CD4-positive, alpha-beta memory T cell (primary cell): ENCODE measurements around the gene PROK2. TPM values are rescaled to one million over a fixed set of nuclear protein-coding genes. Genes with fewer than 3 reads are reported as not detected.

Experiments
- CTCF ChIA-PET: fragments of 350-600 bp; sonication (Branson Sonifier 250); formaldehyde crosslinking; loops from one replicate; lab custom pipeline; 2021; ENCODE audit warnings: inconsistent platforms; ENCODE audit not compliant: partially characterized antibody; lab: Charles Lee
- POLR2A ChIA-PET: fragments of 350-600 bp; sonication (Branson Sonifier 250); formaldehyde crosslinking; loops from one replicate; lab custom pipeline; 2021; ENCODE audit not compliant: partially characterized antibody; lab: Charles Lee
- DNase-seq, 5 donors: peaks; one replicate each; pipeline versions ENCODE4 v3.0.0 to v3.0.0-alpha.2; 2020 to 2022; ENCODE audit warnings: mixed read lengths in 1 of 5
- H3K27ac ChIP-seq: one replicate; pipeline ENCODE4 v1.7.0; 2013; ENCODE audit warnings: low read depth, low read length
- H3K27me3 ChIP-seq: 2 replicates; pipeline ENCODE4 v1.7.0; 2013; ENCODE audit warnings: mild to moderate bottlenecking, low read length, moderate library complexity; ENCODE audit not compliant: insufficient read depth
- H3K36me3 ChIP-seq: 2 replicates; pipeline ENCODE4 v1.7.0; 2013; ENCODE audit warnings: mild to moderate bottlenecking, low read length, moderate library complexity; ENCODE audit not compliant: insufficient read depth
- H3K4me1 ChIP-seq: 2 replicates; pipeline ENCODE4 v1.7.0; 2013; ENCODE audit warnings: mild to moderate bottlenecking, low read length, moderate library complexity; ENCODE audit not compliant: insufficient read depth
- H3K4me3 ChIP-seq, 2 donors: one replicate each; pipeline ENCODE4 v1.7.0; 2013; ENCODE audit warnings: low read length in 2 of 2, mild to moderate bottlenecking in 1 of 2
- H3K9me3 ChIP-seq, 2 donors: one replicate each; pipeline ENCODE4 v1.7.0; 2013; ENCODE audit warnings: low read length in 2 of 2, control low read depth in 1 of 2; ENCODE audit not compliant: control insufficient read depth in 1 of 2
- H3K27ac Mint-ChIP-seq, 7 donors: one replicate each; pipeline ENCODE4 v1.8.0; 2020 to 2021; ENCODE audit warnings: mixed read lengths in 7 of 7, mild to moderate bottlenecking in 6 of 7, inconsistent platforms in 3 of 7, moderate library complexity in 3 of 7
- H3K27me3 Mint-ChIP-seq, 2 donors: one replicate each; pipeline ENCODE4 v1.8.0; 2020 to 2021; ENCODE audit warnings: mixed read lengths in 2 of 2
- H3K36me3 Mint-ChIP-seq, 2 donors: one replicate each; pipeline ENCODE4 v1.8.0; 2020 to 2021; ENCODE audit warnings: mixed read lengths in 2 of 2, inconsistent platforms in 1 of 2, mild to moderate bottlenecking in 1 of 2
- H3K4me1 Mint-ChIP-seq, 4 donors: one replicate each; pipeline ENCODE4 v1.8.0; 2020 to 2021; ENCODE audit warnings: mixed read lengths in 4 of 4, mild to moderate bottlenecking in 1 of 4
- H3K4me3 Mint-ChIP-seq, 8 donors: one replicate each; pipeline ENCODE4 v1.8.0; 2020 to 2021; ENCODE audit warnings: mixed read lengths in 8 of 8, mild to moderate bottlenecking in 7 of 8, moderate library complexity in 6 of 8, inconsistent platforms in 3 of 8
- H3K9me3 Mint-ChIP-seq, 8 donors: one replicate each; pipeline ENCODE4 v1.8.0; 2020 to 2021; ENCODE audit warnings: mixed read lengths in 8 of 8, mild to moderate bottlenecking in 5 of 8, inconsistent platforms in 3 of 8, moderate library complexity in 1 of 8
- intact Hi-C: fragments of 100-400 bp; cut with micrococcal nuclease; formaldehyde crosslinking; loops from one replicate; pipeline ENCODE4 v1.15.1; 2023
- polyA plus RNA-seq, 2 donors: library from polyadenylated mRNA; unstranded; fragments of 300-500 nt; fragmentation: Illumina TruSeq; gene quantifications; one replicate each; pipeline ENCODE4 v1.2.3, GENCODE V29; 2021
- total RNA-seq, 2 experiments: library from RNA; stranded (reverse); gene quantifications; one replicate each; pipeline ENCODE4 v1.2.3, GENCODE V29; 2021

The PROK2 gene
- total and polyA plus RNA-seq, 4 experiments from 2014 or later = 0.18 to 2.6 (median 0.27) TPM

GRCh38 chr3:71813704-71814103 lies 28.8 kb upstream of the PROK2 start:
- ChIA-PET POLR2A (no interaction called here), CTCF (no interaction called here)
- H3K27ac ChIP-seq = no peak overlapping the region
- no peaks in the 10 kb centered on the region for H3K4me1 Mint-ChIP-seq
- H3K27ac Mint-ChIP-seq = no peak overlapping the region
- H3K27me3 ChIP-seq = no peaks in the 10 kb centered on the region
- no peaks in the 10 kb centered on the region for H3K4me1 ChIP-seq
- H3K9me3 Mint-ChIP-seq = no peaks in the 10 kb centered on the region
- no peaks in the 10 kb centered on the region for H3K36me3 ChIP-seq
- H3K36me3 Mint-ChIP-seq = no peaks in the 10 kb centered on the region
- intact Hi-C loops = no loop called here
- no peaks in the 10 kb centered on the region for H3K27me3 Mint-ChIP-seq
- no peak overlapping the region for H3K4me3 Mint-ChIP-seq
- no peak overlapping the region for H3K4me3 ChIP-seq
- DNase-seq = no peak
- no peaks in the 10 kb centered on the region for H3K9me3 ChIP-seq

- Histone ChIP-seq H3K36me3 (no peaks in the 10 kb centered on the region), H3K27ac (no peak overlapping the region), H3K4me1 (no peaks in the 10 kb centered on the region), H3K9me3 (no peaks in the 10 kb centered on the region), H3K27me3 (no peaks in the 10 kb centered on the region), H3K4me3 (no peak overlapping the region)
- H3K36me3 Mint-ChIP-seq = no peaks in the 10 kb centered on the region
- H3K27ac Mint-ChIP-seq = no peak overlapping the region
- CTCF ChIA-PET = no interaction called here
- intact Hi-C loops = no loop called here
- POLR2A ChIA-PET = no interaction called here
- H3K4me3 Mint-ChIP-seq = no peak overlapping the region
- no peak for DNase-seq
- H3K9me3 Mint-ChIP-seq = no peaks in the 10 kb centered on the region
- no peaks in the 10 kb centered on the region for H3K4me1 Mint-ChIP-seq
- H3K27me3 Mint-ChIP-seq = no peaks in the 10 kb centered on the region
Measured at GRCh38 chr3:71813073-71813472, 28.1 kb upstream of the PROK2 start.

GRCh38 chr3:71810056-71810455 lies 25.1 kb upstream of the PROK2 start:
- Histone ChIP-seq H3K4me1 (no peaks in the 10 kb centered on the region), H3K27ac (no peak overlapping the region), H3K36me3 (no peaks in the 10 kb centered on the region), H3K27me3 (no peaks in the 10 kb centered on the region), H3K9me3 (no peaks in the 10 kb centered on the region), H3K4me3 (no peak overlapping the region)
- Mint-ChIP-seq H3K4me3 (no peak overlapping the region), H3K9me3 (no peaks in the 10 kb centered on the region), H3K36me3 (no peaks in the 10 kb centered on the region), H3K27me3 (peaks cover 0 to 3% of the 10 kb centered on the region in 2 donors), H3K4me1 (no peaks in the 10 kb centered on the region), H3K27ac (no peak overlapping the region)
- DNase-seq = no peak
- intact Hi-C loops = no loop called here
- ChIA-PET POLR2A (no interaction called here), CTCF (no interaction called here)

- H3K36me3 Mint-ChIP-seq = no peaks in the 10 kb centered on the region
- no peak for DNase-seq
- ChIA-PET POLR2A (no interaction called here), CTCF (no interaction called here)
- H3K4me1 Mint-ChIP-seq = no peaks in the 10 kb centered on the region
- no peaks in the 10 kb centered on the region for H3K36me3 ChIP-seq
- intact Hi-C loops = no loop called here
- no peaks in the 10 kb centered on the region for H3K4me1 ChIP-seq
- H3K27me3 Mint-ChIP-seq = peaks cover 0 to 3% of the 10 kb centered on the region in 2 donors
- H3K4me3 Mint-ChIP-seq = no peak overlapping the region
- H3K27ac ChIP-seq = no peak overlapping the region
- no peaks in the 10 kb centered on the region for H3K9me3 ChIP-seq
- no peaks in the 10 kb centered on the region for H3K9me3 Mint-ChIP-seq
- no peak overlapping the region for H3K27ac Mint-ChIP-seq
- no peaks in the 10 kb centered on the region for H3K27me3 ChIP-seq
- no peak overlapping the region for H3K4me3 ChIP-seq
Measured at GRCh38 chr3:71809321-71810026, 24.5 kb upstream of the PROK2 start.

- peaks cover 2 to 9% of the 10 kb centered on the region in 2 donors for H3K27me3 Mint-ChIP-seq
- no peaks in the 10 kb centered on the region for H3K9me3 Mint-ChIP-seq
- ChIA-PET POLR2A (no interaction called here), CTCF (interaction anchor here (1.0 kb wide), 1 partner anchor 1256 kb away, joined by 3 read pairs; no protein-coding TSS in a partner anchor)
- H3K4me3 Mint-ChIP-seq = no peak overlapping the region
- no peaks in the 10 kb centered on the region for H3K9me3 ChIP-seq
- H3K27ac Mint-ChIP-seq = no peak overlapping the region
- DNase-seq = no peak
- no peaks in the 10 kb centered on the region for H3K4me1 Mint-ChIP-seq
- no peaks in the 10 kb centered on the region for H3K27me3 ChIP-seq
- intact Hi-C loops = no loop called here
- no peaks in the 10 kb centered on the region for H3K36me3 Mint-ChIP-seq
- H3K4me1 ChIP-seq = no peaks in the 10 kb centered on the region
- H3K27ac ChIP-seq = no peak overlapping the region
- H3K4me3 ChIP-seq = no peak overlapping the region
- no peaks in the 10 kb centered on the region for H3K36me3 ChIP-seq
Measured at GRCh38 chr3:71806736-71807135, 21.8 kb upstream of the PROK2 start.

GRCh38 chr3:71805691-71806090 lies 20.7 kb upstream of the PROK2 start:
- Histone ChIP-seq H3K36me3 (no peaks in the 10 kb centered on the region), H3K9me3 (no peaks in the 10 kb centered on the region), H3K4me3 (no peak overlapping the region), H3K27me3 (no peaks in the 10 kb centered on the region), H3K4me1 (no peaks in the 10 kb centered on the region), H3K27ac (no peak overlapping the region)
- Mint-ChIP-seq H3K36me3 (no peaks in the 10 kb centered on the region), H3K4me3 (no peak overlapping the region), H3K4me1 (no peaks in the 10 kb centered on the region), H3K27me3 (peaks cover 4 to 9% of the 10 kb centered on the region in 2 donors), H3K27ac (no peak overlapping the region), H3K9me3 (no peaks in the 10 kb centered on the region)
- no peak for DNase-seq
- CTCF ChIA-PET = no interaction called here
- intact Hi-C loops = no loop called here
- POLR2A ChIA-PET = no interaction called here

GRCh38 chr3:71805199-71805598 lies 20.3 kb upstream of the PROK2 start:
- Mint-ChIP-seq H3K27ac (no peak overlapping the region), H3K27me3 (peaks cover 4 to 9% of the 10 kb centered on the region in 2 donors), H3K4me1 (no peaks in the 10 kb centered on the region), H3K9me3 (no peaks in the 10 kb centered on the region), H3K36me3 (no peaks in the 10 kb centered on the region), H3K4me3 (no peak overlapping the region)
- ChIA-PET CTCF (no interaction called here), POLR2A (no interaction called here)
- no peak overlapping the region for H3K4me3 ChIP-seq
- DNase-seq = no peak
- no peaks in the 10 kb centered on the region for H3K4me1 ChIP-seq
- intact Hi-C loops = no loop called here
- H3K9me3 ChIP-seq = no peaks in the 10 kb centered on the region
- H3K36me3 ChIP-seq = no peaks in the 10 kb centered on the region
- H3K27me3 ChIP-seq = no peaks in the 10 kb centered on the region
- no peak overlapping the region for H3K27ac ChIP-seq
